Measurements from ENCODE around the gene CDCP1.
A peak's percentile ranks its signal among the peaks of the same experiment; 100 is the strongest.
"Not testable (repeated sequence)": the region's sequence is repeated elsewhere in the genome, so short reads cannot be mapped to it uniquely, and the experiment has no call there.

Gene CDCP1

DNA sequence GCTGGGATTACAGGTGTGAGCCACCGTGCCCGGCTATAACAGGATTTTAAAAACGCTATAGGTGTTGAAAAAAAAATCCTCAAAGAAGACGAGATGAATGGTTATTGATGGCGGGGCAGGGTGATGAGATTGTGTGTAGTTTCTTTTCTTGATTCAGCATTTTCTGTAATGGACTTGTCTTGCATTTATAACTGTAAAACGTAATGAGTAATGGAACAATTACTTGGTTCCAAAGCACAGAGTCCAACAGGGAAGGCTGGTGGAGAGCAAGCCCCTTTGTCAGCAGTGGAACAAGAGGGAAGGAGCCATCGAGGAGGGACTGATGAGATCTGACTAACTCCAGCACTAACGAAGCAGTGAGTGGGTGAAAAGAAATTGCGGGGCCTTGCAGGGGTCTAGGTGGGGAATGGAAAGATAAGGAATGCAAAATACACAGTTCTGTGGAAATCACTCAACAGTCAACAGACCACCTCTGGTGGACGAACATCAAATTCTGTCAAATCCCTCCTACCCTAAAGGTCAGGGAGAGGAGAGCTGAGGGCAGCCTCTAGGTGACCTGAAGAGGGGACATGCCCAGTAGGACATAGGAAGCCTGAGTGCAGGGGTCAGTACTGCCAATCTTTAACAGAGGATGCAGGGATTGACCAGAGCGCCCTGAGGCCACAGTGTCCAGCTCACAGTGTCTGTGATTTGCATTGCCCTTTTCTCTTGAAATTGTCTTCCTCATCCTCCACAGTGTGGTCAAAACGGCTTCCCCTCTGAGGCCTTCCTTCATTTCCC, 23.1 kb upstream of the CDCP1 start:
- DNase-seq: no peak

DNA sequence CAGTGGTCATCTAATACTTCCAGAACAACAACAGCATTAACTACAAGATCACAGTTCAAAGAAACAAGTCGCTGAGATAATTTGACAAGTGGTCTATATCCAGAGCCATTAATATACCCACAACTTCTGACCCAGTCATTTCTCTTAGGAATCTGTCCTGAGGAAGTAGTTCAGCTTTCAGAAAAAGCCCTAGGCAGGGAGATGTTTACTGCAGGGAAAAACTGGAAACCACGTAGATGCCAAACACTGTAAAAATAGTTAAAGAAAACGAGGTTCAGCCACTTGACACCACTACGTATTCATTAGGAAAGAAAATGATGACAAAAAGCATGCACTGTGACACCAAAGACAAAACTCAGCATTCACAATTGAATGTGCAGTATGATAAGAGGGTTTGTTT, 22.3 kb upstream of the CDCP1 start:
- no peak for DNase-seq

DNA sequence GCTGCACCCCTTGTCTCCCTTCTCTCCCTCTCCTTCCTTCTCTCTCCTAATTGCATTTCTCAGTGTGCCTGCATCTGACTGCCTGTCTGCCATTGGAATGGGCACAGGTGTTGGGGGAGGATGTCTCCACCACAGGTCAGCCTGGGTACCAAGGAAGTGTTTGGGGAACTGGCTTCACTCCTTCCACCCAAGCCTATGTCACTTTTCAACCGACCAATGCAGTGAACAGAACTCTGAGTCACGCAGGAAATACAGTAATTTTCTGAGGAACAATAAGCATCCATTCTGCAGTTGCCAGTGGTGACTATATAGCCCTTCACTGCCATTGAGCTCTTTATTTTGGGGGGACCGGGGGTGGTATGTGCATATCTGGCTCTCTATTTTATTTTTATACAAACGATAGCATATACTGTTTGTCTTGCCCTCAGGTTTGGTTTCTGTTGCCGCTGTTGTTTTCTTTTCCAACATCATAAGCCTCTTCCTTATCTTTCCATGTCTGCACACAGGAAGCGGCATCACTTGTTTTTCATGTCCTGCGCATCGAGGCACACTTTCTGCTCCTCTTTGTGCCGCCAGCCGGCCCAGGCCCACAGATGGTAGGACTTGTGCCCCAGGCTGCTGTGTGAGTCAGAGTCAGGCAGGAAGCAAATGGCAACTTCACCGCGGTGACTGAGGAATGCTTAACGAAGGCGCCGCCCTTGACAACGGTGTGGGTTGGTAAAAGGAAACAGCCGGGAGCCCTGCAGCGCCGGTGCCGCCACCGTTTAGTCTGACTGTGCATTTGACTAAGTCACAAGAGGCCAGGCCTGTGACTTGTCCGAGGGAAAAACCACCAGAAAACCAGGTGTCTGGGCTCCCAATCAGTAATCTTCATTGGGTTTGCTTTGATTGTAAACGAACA, 21.1 kb upstream of the CDCP1 start:
- DNase-seq: peak; percentile 91

DNA sequence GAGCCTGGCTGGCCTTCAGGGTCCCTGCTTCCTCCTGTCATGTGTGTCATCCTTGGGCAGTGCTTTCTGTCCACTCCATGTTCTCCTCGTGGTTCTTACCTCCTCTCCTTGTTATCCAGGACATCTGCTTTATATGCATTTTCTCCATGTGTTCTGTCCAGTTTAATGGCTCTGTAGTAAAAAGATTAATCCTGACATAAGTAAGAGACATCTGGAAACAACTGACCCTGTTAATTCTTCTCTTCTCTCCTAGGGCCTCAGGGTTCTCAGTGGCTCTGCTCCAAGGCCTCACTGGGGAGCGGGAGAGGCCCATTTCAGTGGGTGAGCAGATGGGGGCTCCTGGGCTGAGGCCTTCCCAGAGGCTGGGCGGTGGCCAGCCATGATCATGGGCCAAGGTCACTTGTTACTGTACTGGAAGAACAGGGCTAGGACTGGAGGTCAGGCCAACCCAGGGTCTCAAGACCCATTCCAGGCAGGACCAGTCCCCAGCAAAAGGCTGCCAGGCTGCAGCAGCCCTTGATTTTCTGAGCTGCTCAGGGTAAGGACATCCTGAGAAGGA, 20.2 kb upstream of the CDCP1 start:
- DNase-seq: no peak

DNA sequence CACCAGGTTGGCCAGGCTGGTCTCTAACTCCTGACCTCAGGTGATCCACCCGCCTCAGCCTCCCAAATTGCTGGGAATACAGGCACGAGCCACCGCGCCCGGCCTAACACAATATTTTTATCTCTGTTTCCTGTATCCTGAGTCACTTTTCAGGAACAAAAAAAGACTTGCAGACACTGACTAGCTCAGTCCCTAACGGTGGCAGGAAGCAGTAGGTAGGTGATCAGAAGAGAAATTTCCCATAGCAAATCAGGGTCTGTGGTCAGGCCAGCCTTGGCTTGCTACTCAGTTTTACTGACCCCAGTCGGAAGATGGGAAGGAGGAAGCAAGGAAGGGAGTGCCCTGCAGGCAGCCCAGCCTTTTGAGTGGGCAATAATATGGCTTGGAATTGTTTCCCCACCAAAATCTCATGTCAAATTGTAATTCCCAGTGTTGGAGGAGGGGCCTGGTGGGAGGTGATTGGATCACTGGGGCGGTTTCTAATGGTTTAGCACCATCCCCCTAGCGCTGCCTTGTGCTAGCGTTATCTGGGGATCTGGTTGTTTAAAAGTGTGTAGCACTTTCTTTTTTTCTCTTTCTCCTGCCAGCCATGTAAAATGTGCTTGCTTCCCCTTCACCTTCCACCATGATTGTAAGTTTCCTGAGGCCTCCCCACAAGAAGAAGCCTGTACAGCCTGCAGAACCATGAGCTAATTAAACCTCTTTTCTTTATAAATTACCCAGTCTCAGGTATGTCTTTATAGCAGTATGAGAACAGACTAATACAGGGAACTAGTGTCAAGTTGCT, 19.5 kb upstream of the CDCP1 start:
- DNase-seq: no peak

DNA sequence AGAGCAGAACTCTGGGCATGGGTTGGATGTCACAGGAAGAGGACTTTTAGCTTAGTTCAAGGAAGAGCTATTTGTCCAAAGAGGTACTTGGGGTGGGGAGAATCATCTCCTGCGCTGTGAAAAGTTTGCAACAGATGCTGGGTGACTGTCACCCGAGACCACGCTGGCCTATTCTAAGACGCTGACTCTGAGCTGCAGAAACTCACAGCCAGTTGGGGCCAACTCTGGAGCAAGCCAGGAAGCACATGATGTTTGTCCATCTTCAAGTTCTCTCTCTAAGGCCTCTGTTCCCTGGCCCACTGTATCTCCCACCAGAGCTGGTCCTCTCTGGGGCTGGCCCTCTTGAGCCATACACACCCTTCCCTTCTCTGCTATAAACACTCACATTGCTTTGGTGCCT, 17.9 kb upstream of the CDCP1 start:
- no peak for DNase-seq

DNA sequence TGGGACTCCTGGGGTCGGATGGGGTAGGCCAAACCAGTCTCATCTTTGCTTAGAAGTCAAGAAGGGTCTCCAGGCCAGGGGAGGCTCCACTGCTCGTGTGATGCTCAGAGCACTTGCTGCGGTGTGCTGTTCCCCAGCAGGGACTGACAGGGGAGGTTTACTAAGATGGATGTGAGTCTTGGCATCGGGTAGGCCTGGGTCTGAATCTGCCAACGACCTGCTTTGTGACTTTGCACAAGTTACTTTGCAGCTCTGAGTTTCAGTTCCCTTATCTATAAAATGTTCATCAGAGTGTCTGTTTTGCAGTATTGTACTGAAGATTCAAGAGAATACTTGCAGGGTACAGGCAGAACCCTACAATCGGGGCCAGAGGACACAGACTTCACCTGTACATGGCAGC, 17.3 kb upstream of the CDCP1 start:
- no peak for DNase-seq

DNA sequence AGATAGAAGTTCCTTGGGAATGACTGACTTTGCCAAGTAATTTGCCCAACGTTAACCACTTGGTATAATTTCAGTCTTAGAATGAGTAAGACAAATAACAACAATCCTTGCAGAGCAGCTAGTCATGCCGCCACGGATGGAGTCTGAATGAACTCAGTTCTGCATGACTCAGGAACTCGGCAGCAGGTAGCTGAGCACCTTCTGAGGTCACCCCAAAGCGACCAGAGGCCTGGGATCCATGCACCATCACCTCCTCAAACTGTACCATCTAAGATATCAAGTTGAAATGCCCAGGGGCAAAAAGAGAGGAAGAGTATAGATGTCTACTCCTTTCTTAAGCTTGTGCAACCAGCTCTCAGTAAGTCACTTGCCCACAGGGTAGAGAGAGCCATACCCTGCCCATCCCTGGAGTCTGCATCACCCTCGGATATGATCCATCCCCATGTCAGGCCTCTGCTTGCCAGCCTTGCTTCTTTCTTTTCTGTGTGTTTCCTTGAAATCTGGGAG, 8.5 kb upstream of the CDCP1 start:
- DNase-seq: peak; percentile 83

DNA sequence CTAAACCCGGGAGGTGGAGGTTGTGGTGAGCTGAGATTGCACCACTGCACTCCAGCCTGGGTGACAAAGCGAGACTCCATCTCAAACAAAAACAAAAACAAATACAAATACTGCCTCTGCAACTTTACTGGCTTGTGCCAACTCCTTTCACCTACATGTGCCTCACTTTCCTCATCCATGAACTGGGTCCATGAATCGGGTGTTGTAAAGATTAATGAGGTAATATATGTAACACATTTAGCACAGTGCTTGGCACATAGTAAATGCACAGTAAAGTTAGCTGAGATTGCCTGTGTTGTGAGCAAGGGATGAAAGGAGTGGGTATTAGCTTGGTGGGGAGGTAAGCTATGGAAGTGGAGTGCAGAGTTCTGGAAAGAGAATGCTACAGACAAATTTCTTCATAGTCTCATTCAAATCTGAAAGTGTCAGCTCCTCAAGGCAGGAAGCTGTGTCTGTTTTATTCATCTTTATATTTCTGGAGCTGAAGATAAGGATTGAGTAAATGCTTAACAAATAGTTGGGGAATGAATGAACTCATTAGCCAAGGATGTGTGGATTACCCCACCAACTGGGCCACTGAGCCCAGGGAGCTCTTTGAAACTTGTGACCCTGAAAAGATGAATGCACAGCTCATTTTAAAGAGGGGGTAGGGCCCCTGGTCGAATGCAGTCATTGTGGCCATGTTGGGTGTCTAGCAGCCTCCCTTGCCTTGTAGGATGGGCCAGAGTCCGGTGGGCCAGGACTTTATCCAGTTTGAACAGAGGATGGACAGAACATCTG, 7.7 kb upstream of the CDCP1 start:
- peak; percentile 82 for DNase-seq

DNA sequence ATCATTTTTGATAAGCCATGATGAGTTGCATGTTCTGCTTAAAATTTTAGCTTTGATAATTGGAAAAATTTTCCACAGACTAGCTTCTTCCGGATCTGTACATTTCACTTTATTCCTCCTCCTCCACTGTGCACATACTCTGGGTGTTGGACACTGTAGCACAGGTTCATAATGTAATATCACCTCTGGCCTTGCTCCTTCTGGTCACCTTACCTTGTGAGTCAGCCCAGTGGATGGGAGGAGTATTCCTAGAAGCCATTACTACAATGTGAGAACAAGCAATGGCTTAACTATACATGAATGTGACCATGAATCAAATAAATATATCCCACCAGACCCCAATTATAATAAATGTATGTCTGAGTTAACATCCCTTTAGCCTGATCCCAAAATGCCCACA, 6.1 kb upstream of the CDCP1 start:
- DNase-seq: no peak

DNA sequence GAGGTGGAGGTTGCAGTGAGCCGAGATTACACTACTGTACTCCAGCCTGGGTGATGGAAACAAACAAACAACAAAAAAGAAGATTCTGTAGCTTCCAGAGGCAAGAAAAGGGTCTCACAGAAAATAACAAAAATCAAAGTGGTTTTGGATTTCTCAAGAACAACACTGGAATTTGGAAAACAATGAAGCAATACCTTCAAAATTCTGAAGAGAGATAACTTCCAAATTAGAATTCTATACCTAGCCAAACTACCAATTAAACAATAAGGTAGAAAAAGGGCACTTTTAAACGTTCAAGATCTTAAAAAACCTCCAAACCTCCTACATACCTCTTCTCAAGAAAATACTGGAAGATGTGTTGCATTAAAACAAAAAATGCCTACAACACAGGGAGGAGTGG, 4.9 kb upstream of the CDCP1 start:
- DNase-seq: no peak

DNA sequence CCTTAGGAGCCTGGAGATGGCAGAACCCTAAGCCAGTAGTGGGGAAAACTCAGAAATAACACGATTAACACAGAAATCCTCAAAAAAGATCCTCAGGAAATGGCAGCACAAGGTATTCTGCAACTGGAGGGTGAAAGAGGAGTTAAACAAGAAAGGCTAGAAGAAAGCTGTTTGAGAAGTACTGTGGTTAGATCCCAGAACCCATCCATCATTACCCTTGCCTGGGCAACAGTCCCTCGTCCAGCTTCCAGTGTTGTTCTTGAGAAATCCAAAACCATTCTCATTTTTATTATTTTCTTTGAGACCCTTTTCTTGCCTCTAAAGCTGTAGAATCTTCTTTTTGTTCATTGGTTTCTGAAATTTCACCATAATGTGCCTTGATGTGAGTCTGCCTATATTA, 2.7 kb upstream of the CDCP1 start:
- DNase-seq: no peak

DNA sequence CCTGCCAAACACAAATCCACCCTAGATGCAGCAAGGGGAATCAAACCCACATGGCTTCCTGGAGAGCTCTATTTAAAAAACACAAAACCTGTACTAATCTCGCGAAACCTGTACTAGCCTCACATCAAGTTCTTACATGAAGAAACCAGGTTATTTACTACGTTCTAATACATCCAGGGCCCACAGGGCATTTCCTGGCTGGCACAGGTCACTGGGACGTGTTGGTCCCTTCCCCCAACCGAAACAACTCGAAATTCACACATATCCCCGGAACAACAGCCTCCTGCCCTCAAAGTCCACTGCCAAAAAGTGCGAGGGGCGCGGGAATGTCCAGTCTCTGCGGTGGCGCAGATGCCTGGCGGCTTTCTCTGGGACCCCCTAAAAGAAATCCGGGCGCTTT, 955 bp downstream of the CDCP1 start:
- no peak for DNase-seq

DNA sequence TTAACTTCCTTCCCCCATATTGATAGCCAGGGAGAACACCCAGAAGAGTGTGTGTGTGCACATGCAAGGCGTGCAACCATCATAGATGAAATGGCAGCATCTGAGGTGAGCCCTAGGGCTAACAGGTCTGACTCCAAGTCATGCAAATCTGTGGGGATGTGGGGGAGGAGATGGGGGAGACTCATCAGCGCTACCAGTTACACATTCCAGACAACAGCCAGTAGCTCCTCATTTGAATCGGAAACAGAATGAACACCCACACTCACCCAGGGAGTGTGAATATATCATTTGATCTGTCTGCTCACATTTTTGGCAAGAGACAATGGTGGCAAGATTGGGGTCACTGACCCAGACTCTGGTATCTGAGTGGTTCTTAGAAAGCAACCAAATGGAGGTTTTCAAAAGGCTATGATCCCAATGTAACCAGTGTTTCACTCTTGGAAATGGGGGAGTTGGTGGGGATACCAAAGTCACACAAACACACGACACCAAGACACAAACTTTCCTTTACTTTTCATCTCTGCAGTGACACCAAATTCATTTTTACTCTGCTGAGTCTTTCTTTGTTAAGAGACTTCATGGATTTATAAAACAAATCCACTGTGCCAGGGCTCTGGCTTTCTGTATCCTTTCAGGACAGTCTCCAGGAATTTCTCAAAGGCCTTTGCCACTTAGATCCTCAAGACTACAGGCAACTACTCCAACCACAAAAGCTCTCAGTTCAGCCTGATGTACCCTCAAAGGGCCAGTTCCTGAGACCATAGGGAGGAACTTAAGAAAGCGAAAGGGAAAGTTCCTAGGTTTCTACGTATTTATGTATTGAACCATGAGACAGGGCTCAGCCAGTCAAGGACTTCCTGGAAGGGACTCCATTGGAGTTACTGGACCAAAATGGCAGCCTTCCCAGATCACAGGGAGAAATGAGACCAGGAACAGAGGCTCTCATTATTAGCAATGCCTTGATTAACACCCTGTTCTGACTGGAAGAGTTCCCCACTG, 2.2 kb downstream of the CDCP1 start:
- DNase-seq: peak; percentile 68

DNA sequence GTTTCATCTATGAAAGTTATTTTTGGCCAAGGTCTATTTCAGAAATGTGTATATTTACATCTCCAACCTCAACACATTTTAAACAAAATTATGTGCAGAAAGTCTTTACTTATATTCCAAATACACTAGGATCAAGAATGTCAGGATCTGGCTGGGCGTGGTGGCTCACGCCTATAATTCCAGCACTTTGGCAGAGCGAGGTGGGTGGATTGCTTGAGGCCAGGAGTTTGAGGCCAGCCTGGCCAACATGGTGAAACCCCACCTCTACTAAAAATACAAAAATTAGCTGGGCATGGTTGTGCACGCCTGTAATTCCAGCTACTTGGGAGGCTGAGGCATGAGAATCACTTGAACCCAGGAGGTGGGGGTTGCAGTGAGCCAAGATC, 5.4 kb downstream of the CDCP1 start:
- DNase-seq: not testable (repeated sequence)

DNA sequence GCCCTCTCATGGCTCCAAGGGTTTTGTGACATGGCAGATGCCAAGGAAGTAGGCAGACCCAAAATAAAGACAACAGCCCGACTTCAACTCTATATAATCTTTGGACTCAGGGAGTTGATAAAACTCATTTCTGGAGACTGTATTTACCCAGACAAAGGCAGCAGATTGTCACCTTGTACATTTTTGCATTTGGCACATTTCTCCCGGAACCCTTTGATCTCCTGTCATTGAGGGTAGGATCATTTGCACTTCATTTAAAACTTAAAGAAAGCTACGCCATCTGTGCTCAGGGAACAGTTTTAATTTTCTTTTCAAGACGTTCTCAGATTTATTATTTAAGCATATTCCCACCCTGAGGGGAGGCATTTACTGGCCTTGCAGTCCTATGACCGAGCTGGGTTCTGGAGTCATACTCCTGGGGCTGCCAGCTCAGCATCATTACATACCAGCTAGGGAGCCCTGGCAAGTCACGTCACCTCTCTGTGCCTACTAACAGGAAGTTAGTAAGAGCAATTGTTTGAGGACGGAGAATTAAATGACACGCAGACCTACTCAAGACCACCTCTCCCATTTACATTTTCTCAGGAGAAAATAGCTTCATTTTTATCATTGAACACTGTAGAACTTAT, 5.9 kb downstream of the CDCP1 start:
- no peak for DNase-seq

DNA sequence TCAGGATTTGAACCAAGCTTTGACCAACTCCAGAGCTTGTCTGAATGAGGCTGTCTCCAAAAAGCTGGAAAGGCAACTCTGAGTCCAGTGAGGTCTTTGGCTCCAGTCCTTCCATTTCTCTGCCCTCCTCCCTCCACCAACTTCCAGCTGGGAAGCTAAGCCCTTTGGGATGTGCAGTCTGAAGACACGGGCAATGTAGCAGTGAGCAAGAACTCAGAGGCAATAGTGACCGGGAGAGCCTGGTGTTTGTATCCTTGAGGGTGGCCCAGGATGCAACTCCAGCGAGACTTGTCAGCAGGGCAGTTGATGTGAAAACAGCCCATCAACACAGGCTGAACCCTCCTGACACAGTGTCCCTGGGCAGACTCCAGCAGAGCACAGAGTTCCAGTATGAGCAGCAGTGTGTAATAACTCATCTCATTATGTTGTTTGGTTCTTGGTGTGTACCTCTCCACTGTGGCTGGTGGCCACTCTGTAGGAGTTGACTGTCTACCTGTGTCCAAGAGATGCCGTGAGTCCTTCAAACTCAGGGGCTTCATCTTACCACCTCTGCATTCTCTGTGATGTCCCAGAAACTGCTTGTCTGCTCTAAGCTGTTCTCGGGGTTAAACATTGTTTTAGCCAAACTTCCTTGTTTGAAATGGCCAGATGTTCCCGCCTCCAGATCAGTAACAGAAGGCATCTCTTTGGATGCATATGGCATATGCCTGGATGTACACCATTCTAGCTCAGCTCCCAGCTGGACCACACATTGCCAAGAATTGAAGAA, 6.6 kb downstream of the CDCP1 start:
- no peak for DNase-seq

DNA sequence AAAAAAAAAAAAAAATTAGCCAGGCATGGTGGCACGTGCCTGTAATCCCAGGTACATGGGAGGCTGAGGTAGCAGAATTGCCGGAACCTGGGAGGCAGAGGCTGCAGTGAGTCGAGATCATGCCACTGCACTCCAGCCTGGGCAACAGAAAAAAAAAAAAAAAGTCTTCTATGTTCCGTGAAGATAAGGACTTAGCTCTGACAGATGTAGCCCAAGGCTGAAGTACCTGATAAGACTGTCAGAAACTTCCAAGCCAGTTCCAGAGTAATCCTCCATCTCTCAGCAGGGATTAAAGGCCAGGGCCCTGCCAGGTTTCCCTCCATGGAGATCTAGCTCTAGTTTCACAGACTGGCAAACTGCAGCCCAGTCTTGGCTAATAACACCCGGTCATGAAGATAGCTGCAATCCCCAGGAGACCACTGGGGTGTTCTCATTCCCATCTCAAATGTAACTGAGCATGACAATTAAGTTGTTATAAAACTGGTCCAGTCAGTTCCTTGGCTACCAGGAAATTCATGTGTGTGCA, 8.5 kb downstream of the CDCP1 start:
- no peak for DNase-seq

DNA sequence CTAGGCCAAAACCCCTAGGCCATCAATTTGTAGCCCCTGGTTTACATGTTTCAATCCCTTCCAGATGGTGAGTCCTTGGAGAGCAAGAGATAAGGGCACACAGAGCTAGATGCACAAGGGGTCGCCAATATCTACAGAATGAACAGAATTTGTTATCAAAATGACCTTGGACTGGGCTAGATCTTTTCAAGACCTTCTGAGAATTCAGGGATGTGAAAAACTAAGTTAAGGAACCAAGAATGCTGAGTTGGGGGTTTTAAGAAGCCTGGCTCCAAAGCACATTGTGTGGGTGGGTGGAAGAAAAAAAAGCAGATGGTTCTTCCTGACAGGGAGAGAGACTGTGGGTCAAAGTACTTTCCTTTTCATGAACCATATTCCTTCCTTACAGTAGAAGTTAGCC, 10.2 kb downstream of the CDCP1 start:
- DNase-seq: no peak
